ENCODE results near the gene SC5D. TPM values are rescaled to one million over a fixed set of nuclear protein-coding genes. Genes with fewer than 3 reads are reported as not detected.
A peak's percentile ranks its signal among the peaks of the same experiment; 100 is the strongest.

SC5D gene
- total RNA-seq, 1 experiment from 2014 or later: 79.2 TPM

- peaks cover 2% of the 10 kb centered on the region; the same call in 1 of the 2 replicates for H3K36me3 Mint-ChIP-seq
- POLR2A ChIA-PET: no interaction called here
- CTCF ChIA-PET: interaction anchor here (1.5 kb wide), 1 partner anchor 35 kb away, joined by 6 read pairs; no protein-coding TSS in a partner anchor
- ATAC-seq: no peak
- H3K9me3 Mint-ChIP-seq: peaks cover 10% of the 10 kb centered on the region
- DNase-seq (ENCODE audit: low spot score): no peak
- no peaks in the 10 kb centered on the region for H3K27me3 Mint-ChIP-seq (ENCODE audit: low read depth)
- TF ChIP-seq, protein P1, sequence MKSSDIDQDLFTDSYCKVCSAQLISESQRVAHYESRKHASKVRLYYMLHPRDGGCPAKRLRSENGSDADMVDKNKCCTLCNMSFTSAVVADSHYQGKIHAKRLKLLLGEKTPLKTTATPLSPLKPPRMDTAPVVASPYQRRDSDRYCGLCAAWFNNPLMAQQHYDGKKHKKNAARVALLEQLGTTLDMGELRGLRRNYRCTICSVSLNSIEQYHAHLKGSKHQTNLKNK (CRISPR knock-in tag; IDR thresholded peaks at IDR 0.05): no peak
- TF ChIP-seq AFF4 (CRISPR knock-in tag; IDR thresholded peaks at IDR 0.05; ENCODE audit: borderline replicate concordance): no peak
- TF ChIP-seq, protein P2, sequence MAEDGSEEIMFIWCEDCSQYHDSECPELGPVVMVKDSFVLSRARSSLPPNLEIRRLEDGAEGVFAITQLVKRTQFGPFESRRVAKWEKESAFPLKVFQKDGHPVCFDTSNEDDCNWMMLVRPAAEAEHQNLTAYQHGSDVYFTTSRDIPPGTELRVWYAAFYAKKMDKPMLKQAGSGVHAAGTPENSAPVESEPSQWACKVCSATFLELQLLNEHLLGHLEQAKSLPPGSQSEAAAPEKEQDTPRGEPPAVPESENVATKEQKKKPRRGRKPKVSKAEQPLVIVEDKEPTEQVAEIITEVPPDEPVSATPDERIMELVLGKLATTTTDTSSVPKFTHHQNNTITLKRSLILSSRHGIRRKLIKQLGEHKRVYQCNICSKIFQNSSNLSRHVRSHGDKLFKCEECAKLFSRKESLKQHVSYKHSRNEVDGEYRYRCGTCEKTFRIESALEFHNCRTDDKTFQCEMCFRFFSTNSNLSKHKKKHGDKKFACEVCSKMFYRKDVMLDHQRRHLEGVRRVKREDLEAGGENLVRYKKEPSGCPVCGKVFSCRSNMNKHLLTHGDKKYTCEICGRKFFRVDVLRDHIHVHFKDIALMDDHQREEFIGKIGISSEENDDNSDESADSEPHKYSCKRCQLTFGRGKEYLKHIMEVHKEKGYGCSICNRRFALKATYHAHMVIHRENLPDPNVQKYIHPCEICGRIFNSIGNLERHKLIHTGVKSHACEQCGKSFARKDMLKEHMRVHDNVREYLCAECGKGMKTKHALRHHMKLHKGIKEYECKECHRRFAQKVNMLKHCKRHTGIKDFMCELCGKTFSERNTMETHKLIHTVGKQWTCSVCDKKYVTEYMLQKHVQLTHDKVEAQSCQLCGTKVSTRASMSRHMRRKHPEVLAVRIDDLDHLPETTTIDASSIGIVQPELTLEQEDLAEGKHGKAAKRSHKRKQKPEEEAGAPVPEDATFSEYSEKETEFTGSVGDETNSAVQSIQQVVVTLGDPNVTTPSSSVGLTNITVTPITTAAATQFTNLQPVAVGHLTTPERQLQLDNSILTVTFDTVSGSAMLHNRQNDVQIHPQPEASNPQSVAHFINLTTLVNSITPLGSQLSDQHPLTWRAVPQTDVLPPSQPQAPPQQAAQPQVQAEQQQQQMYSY (CRISPR knock-in tag; IDR thresholded peaks at IDR 0.05): no peak
- TF ChIP-seq ZNF396 (CRISPR knock-in tag; IDR thresholded peaks at IDR 0.05; ENCODE audit: borderline replicate concordance): no peak
- TF ChIP-seq NFATC4 (CRISPR knock-in tag; IDR thresholded peaks at IDR 0.05): no peak
- no peak for TF ChIP-seq NR1H2 (CRISPR knock-in tag; IDR thresholded peaks at IDR 0.05)
- no peak for TF ChIP-seq ESRRA (CRISPR knock-in tag; IDR thresholded peaks at IDR 0.05; ENCODE audit: borderline replicate concordance)
- no peak for TF ChIP-seq ETV6 (CRISPR knock-in tag; IDR thresholded peaks at IDR 0.05)
- no peak for TF ChIP-seq TEAD1 (CRISPR knock-in tag; IDR thresholded peaks at IDR 0.05)
- no peak for TF ChIP-seq NFYB (CRISPR knock-in tag; conservative IDR thresholded peaks at IDR 0.05; ENCODE audit: low read depth)
- TF ChIP-seq ATF3 (CRISPR knock-in tag; conservative IDR thresholded peaks at IDR 0.05): no peak
- no peak for TF ChIP-seq ZNF416 (CRISPR knock-in tag; IDR thresholded peaks at IDR 0.05)
- TF ChIP-seq, protein P3, sequence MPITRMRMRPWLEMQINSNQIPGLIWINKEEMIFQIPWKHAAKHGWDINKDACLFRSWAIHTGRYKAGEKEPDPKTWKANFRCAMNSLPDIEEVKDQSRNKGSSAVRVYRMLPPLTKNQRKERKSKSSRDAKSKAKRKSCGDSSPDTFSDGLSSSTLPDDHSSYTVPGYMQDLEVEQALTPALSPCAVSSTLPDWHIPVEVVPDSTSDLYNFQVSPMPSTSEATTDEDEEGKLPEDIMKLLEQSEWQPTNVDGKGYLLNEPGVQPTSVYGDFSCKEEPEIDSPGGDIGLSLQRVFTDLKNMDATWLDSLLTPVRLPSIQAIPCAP (CRISPR knock-in tag; IDR thresholded peaks at IDR 0.05): no peak
- TF ChIP-seq ZNF219 (CRISPR knock-in tag; IDR thresholded peaks at IDR 0.05; ENCODE audit: borderline replicate concordance): no peak
- no peak for TF ChIP-seq NFE2L1 (CRISPR knock-in tag; IDR thresholded peaks at IDR 0.05)
- TF ChIP-seq RELA (CRISPR knock-in tag; IDR thresholded peaks at IDR 0.05; ENCODE audit: borderline replicate concordance): no peak
- TF ChIP-seq, protein P4, sequence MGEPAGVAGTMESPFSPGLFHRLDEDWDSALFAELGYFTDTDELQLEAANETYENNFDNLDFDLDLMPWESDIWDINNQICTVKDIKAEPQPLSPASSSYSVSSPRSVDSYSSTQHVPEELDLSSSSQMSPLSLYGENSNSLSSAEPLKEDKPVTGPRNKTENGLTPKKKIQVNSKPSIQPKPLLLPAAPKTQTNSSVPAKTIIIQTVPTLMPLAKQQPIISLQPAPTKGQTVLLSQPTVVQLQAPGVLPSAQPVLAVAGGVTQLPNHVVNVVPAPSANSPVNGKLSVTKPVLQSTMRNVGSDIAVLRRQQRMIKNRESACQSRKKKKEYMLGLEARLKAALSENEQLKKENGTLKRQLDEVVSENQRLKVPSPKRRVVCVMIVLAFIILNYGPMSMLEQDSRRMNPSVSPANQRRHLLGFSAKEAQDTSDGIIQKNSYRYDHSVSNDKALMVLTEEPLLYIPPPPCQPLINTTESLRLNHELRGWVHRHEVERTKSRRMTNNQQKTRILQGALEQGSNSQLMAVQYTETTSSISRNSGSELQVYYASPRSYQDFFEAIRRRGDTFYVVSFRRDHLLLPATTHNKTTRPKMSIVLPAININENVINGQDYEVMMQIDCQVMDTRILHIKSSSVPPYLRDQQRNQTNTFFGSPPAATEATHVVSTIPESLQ (CRISPR knock-in tag; IDR thresholded peaks at IDR 0.05): no peak
- H3K27ac Mint-ChIP-seq: peak overlapping the region; percentile 100; the same call in 1 of the 2 replicates
- H3K4me3 Mint-ChIP-seq: no peak overlapping the region
- peaks cover 32% of the 10 kb centered on the region for H3K4me1 Mint-ChIP-seq
These were observed 1.3 kb upstream of the SC5D start for GRCh38 chr11:121291319-121291718.
